H1 (cell line): ENCODE data around the gene ARL11. TPM values are rescaled to one million over a fixed set of nuclear protein-coding genes. Genes with fewer than 3 reads are reported as not detected.

ENCODE experiments used
- CTCF ChIA-PET: fragments of 300-600 bp; sonication (Branson Sonifier 250); formaldehyde crosslinking; loops from one replicate; lab custom pipeline; 2021; ENCODE audit not compliant: partially characterized antibody; lab: Charles Lee
- POLR2A ChIA-PET: fragments of 300-600 bp; sonication (Branson Sonifier 250); formaldehyde crosslinking; loops from one replicate; lab custom pipeline; 2021; ENCODE audit warnings: inconsistent platforms; ENCODE audit not compliant: partially characterized antibody; lab: Charles Lee
- DNase-seq, 2 experiments: peaks; one replicate each; pipeline versions ENCODE4 v3.0.0 to v3.0.0-alpha.2; 2010 to 2022; ENCODE audit warnings: low spot score in 2 of 2, low read depth in 1 of 2, mixed read lengths in 1 of 2
- FAIRE-seq: peaks from 2 replicates; lab custom pipeline; 2011; peaks lifted over from hg19 to GRCh38; lab: Jason Lieb, UNC
- H2AFZ ChIP-seq: 2 replicates; pipeline ENCODE4 v1.8.1; 2012; ENCODE audit warnings: low read length, inconsistent platforms
- H2AK5ac ChIP-seq: 2 replicates; pipeline ENCODE4 v1.6.1; 2013; ENCODE audit warnings: low read depth, low read length
- H2BK120ac ChIP-seq: replicated peaks from 2 replicates; pipeline ENCODE3; 2013; ENCODE audit warnings: low read depth, low read length, inconsistent platforms
- H2BK12ac ChIP-seq: 2 replicates; pipeline ENCODE4 v1.6.1; 2013; ENCODE audit warnings: low read depth, low read length
- H2BK15ac ChIP-seq: 2 replicates; pipeline ENCODE4 v1.6.1; 2013; ENCODE audit warnings: low read length
- H2BK20ac ChIP-seq: 2 replicates; pipeline ENCODE4 v1.6.1; 2013; ENCODE audit warnings: low read length
- H2BK5ac ChIP-seq: 2 replicates; pipeline ENCODE4 v1.6.1; 2013; ENCODE audit warnings: low read depth, low read length
- H3K14ac ChIP-seq: 2 replicates; pipeline ENCODE4 v1.6.1; 2013; ENCODE audit warnings: inconsistent platforms; ENCODE audit not compliant: insufficient read length
- H3K18ac ChIP-seq: 2 replicates; pipeline ENCODE4 v1.6.1; 2013; ENCODE audit warnings: low read length; ENCODE audit errors: extremely low read depth
- H3K23ac ChIP-seq: 2 replicates; pipeline ENCODE4 v1.6.1; 2013; ENCODE audit warnings: inconsistent platforms; ENCODE audit not compliant: insufficient read length
- H3K23me2 ChIP-seq: 2 replicates; pipeline ENCODE4 v1.6.1; 2013; ENCODE audit warnings: low read depth, low read length
- H3K27ac ChIP-seq: 2 replicates; pipeline ENCODE4 v1.6.1; 2011; ENCODE audit warnings: low read depth, low read length, inconsistent platforms
- H3K27me3 ChIP-seq, 4 experiments: replicated peaks in 1 of 4; 1 replicate in 1 of 4; 2 replicates in 3 of 4; pipeline versions ENCODE4 v1.6.1 to v1.8.1; 2011 to 2013; ENCODE audit warnings: low read length in 3 of 4, mild to moderate bottlenecking in 3 of 4, inconsistent platforms in 2 of 4, mixed read lengths in 2 of 4, moderate library complexity in 1 of 4; ENCODE audit not compliant: control insufficient read depth in 3 of 4, insufficient read depth in 3 of 4; ENCODE audit errors: extremely low read depth in 1 of 4
- H3K36me3 ChIP-seq, 4 experiments: 2 replicates each; pipeline versions ENCODE4 v1.6.1 to v1.8.1; 2011 to 2013; ENCODE audit warnings: mild to moderate bottlenecking in 4 of 4, low read length in 3 of 4, moderate library complexity in 2 of 4, control low read depth in 1 of 4, inconsistent platforms in 1 of 4; ENCODE audit not compliant: insufficient read depth in 4 of 4, control insufficient read depth in 2 of 4
- H3K4ac ChIP-seq: replicated peaks from 2 replicates; pipeline ENCODE3; 2013; ENCODE audit warnings: low read length, low read depth, mixed read lengths, inconsistent platforms; ENCODE audit not compliant: insufficient read length
- H3K4me1 ChIP-seq, 4 experiments: replicated peaks in 1 of 4; 1 replicate in 1 of 4; 2 replicates in 3 of 4; pipeline versions ENCODE4 v1.6.1 to v1.8.1; 2011 to 2013; ENCODE audit warnings: low read length in 3 of 4, inconsistent platforms in 2 of 4, mixed read lengths in 1 of 4; ENCODE audit not compliant: insufficient read depth in 4 of 4, control insufficient read depth in 3 of 4
- H3K4me2 ChIP-seq, 2 experiments: 2 replicates each; pipeline versions ENCODE4 v1.6.1 to v1.8.1; 2011 to 2013; ENCODE audit warnings: low read depth in 2 of 2, low read length in 2 of 2, control low read depth in 1 of 2, inconsistent platforms in 1 of 2, mild to moderate bottlenecking in 1 of 2; ENCODE audit not compliant: insufficient read depth in 1 of 2
- H3K4me3 ChIP-seq, 4 experiments: fragments of 200-600, 300-600 bp in 1 of 4; sonication (generic), shearing (Covaris generic), sonication (Bioruptor Twin) in 1 of 4; 2 replicates each; pipeline versions ENCODE4 v1.5.1 to v1.8.1; 2011 to 2016; ENCODE audit warnings: low read length in 4 of 4, low read depth in 3 of 4, control low read depth in 2 of 4, inconsistent platforms in 2 of 4, mild to moderate bottlenecking in 2 of 4, mixed read lengths in 1 of 4, moderate library complexity in 1 of 4; ENCODE audit not compliant: insufficient read depth in 2 of 4; ENCODE audit errors: extremely low read depth in 1 of 4
- H3K56ac ChIP-seq: replicated peaks from 2 replicates; pipeline ENCODE3; 2013; ENCODE audit warnings: low read depth, mild to moderate bottlenecking, mixed read lengths, low read length, inconsistent platforms; ENCODE audit not compliant: insufficient read length
- H3K79me1 ChIP-seq: 2 replicates; pipeline ENCODE4 v1.6.1; 2013; ENCODE audit warnings: low read depth, low read length, control low read depth
- H3K79me2 ChIP-seq, 2 experiments: 2 replicates each; pipeline versions ENCODE4 v1.6.1 to v1.8.1; 2012 to 2013; ENCODE audit warnings: low read length in 2 of 2, mild to moderate bottlenecking in 2 of 2, inconsistent platforms in 1 of 2; ENCODE audit not compliant: insufficient read depth in 2 of 2, control insufficient read depth in 1 of 2
- H3K9ac ChIP-seq, 4 experiments: replicated peaks in 1 of 4; 1 replicate in 1 of 4; 2 replicates in 3 of 4; pipeline versions ENCODE4 v1.6.1 to v1.8.1; 2011 to 2013; ENCODE audit warnings: low read depth in 3 of 4, low read length in 3 of 4, control low read depth in 2 of 4, mild to moderate bottlenecking in 2 of 4, moderate library complexity in 2 of 4, inconsistent platforms in 1 of 4; ENCODE audit errors: extremely low read depth in 1 of 4
- H3K9me3 ChIP-seq, 2 experiments: 2 replicates each; pipeline versions ENCODE4 v1.6.1 to v1.8.1; 2012 to 2013; ENCODE audit warnings: mild to moderate bottlenecking in 2 of 2, moderate library complexity in 2 of 2, control low read depth in 1 of 2, inconsistent platforms in 1 of 2, low read depth in 1 of 2, low read length in 1 of 2, mixed read lengths in 1 of 2; ENCODE audit not compliant: insufficient read depth in 2 of 2
- H4K20me1 ChIP-seq, 2 experiments: replicated peaks in 1 of 2; 2 replicates each; pipeline versions ENCODE3 to v1.8.1; 2011 to 2013; ENCODE audit warnings: inconsistent platforms in 2 of 2, low read length in 2 of 2, mild to moderate bottlenecking in 1 of 2; ENCODE audit not compliant: insufficient read depth in 2 of 2, control insufficient read depth in 1 of 2
- H4K5ac ChIP-seq: 2 replicates; pipeline ENCODE4 v1.6.1; 2013; ENCODE audit warnings: low read length, low read depth, mixed read lengths, inconsistent platforms; ENCODE audit not compliant: insufficient read length
- H4K8ac ChIP-seq: 2 replicates; pipeline ENCODE4 v1.8.0; 2013; ENCODE audit warnings: mild to moderate bottlenecking, moderate library complexity, low read length, inconsistent platforms; ENCODE audit not compliant: insufficient read depth; ENCODE audit errors: extremely low read depth
- H4K91ac ChIP-seq: replicated peaks from 2 replicates; pipeline ENCODE3; 2013; ENCODE audit warnings: low read length, mixed read lengths, inconsistent platforms; ENCODE audit not compliant: insufficient read length
- BACH1 ChIP-seq: IDR thresholded peaks from 2 replicates; pipeline ENCODE4 v1.6.1; 2012; ENCODE audit warnings: low read length, improper control_type of control experiment
- CHD2 ChIP-seq: IDR thresholded peaks from 2 replicates; pipeline ENCODE4 v1.6.1; 2012; ENCODE audit warnings: low read length, improper control_type of control experiment
- CREB1 ChIP-seq: IDR thresholded peaks from 2 replicates; pipeline ENCODE4 v1.6.1; 2012; ENCODE audit warnings: inconsistent platforms
- EP300 ChIP-seq, 2 experiments: IDR thresholded peaks; 1 replicate in 1 of 2; 2 replicates in 1 of 2; pipeline ENCODE4 v1.6.1; 2011 to 2012; ENCODE audit warnings: low read depth in 2 of 2, low read length in 2 of 2, mild to moderate bottlenecking in 2 of 2, borderline replicate concordance in 1 of 2, inconsistent platforms in 1 of 2, moderate library complexity in 1 of 2
- JUND ChIP-seq: IDR thresholded peaks from 2 replicates; pipeline ENCODE4 v1.6.1; 2011; ENCODE audit warnings: mild to moderate bottlenecking, improper control_type of control experiment, low read length
- KDM1A ChIP-seq: fragments of 200-600, 300-600 bp; sonication (generic); IDR thresholded peaks from 2 replicates; pipeline ENCODE4 v1.7.1; 2016; ENCODE audit warnings: mild to moderate bottlenecking, low read length, borderline replicate concordance
- KDM4A ChIP-seq: IDR thresholded peaks from one replicate; pipeline ENCODE4 v1.7.1; 2012; ENCODE audit warnings: low read depth, mild to moderate bottlenecking, moderate library complexity, low read length, inconsistent platforms; ENCODE audit not compliant: severe bottlenecking
- KDM5A ChIP-seq: fragments of 200-600 bp; IDR thresholded peaks from 2 replicates; pipeline ENCODE4 v1.7.1; 2012; ENCODE audit warnings: mild to moderate bottlenecking, low read length, inconsistent platforms, mixed read lengths
- RBBP5 ChIP-seq: IDR thresholded peaks from 2 replicates; pipeline ENCODE4 v1.7.1; 2012; ENCODE audit warnings: low read depth, mild to moderate bottlenecking, inconsistent platforms, low read length, moderate library complexity, borderline replicate concordance
- WGBS, 2 experiments: shearing (Covaris generic) in 1 of 2; methylation state at CpG; one replicate each; pipeline versions ENCODE4 v1.1.6 to v1.1.7; 2013 to 2015; ENCODE audit warnings: low lambda C conversion rate in 2 of 2, mixed read lengths in 2 of 2, inconsistent platforms in 1 of 2, low coverage in 1 of 2, missing lambda C conversion rate in 1 of 2; ENCODE audit not compliant: insufficient replicate concordance in 2 of 2, insufficient coverage in 1 of 2, insufficient read length in 1 of 2; ENCODE audit errors: extremely low coverage in 1 of 2, missing lambda C conversion rate in 1 of 2; 5-methylcytosine and 5-hydroxymethylcytosine counted together
- polyA plus RNA-seq, 7 experiments: library from polyadenylated mRNA; depleted of rRNA in 3 of 7; stranded (reverse) in 5 of 7; unstranded in 2 of 7; fragments of >200 nt in 5 of 7; fragments of 200-250 nt in 2 of 7; gene quantifications; 1 replicate in 5 of 7; 2 replicates in 1 of 7; 4 replicates in 1 of 7; pipeline versions ENCODE4 v1.2.1 to v1.2.3, GENCODE V29; 2011 to 2013; ENCODE audit warnings: missing spikeins in 2 of 7, mixed read lengths in 2 of 7
- total RNA-seq: library from RNA; stranded (reverse); fragmentation: NEBNext Ultra II Directional; extraction: Animal tissue kit (Norgen Biotek cat#: 25700); gene quantifications from 2 replicates; pipeline ENCODE4 v1.2.1, GENCODE V29; 2021
- TF ChIP-seq, protein P1 (sequence below), 3 experiments: IDR thresholded peaks; 1 replicate in 2 of 3; 2 replicates in 1 of 3; pipeline versions ENCODE4 v1.5.1 to v1.6.1; 2011; ENCODE audit warnings: low read length in 3 of 3, mild to moderate bottlenecking in 3 of 3, inconsistent platforms in 2 of 3, low read depth in 1 of 3, moderate library complexity in 1 of 3; ENCODE audit not compliant: insufficient read depth in 1 of 3; ENCODE audit errors: control extremely low read depth in 1 of 3
- TF ChIP-seq, protein P2 (sequence below): IDR thresholded peaks from 2 replicates; pipeline ENCODE4 v1.6.1; 2011; ENCODE audit warnings: low read depth, mild to moderate bottlenecking, low read length; ENCODE audit not compliant: insufficient read depth

ARL11 gene
- total and polyA plus RNA-seq, 2 of the 8 experiments (the other 6 are each of a cell fraction or from before 2014, with no cell fraction given) = 0.45 to 0.52 TPM

DNA sequence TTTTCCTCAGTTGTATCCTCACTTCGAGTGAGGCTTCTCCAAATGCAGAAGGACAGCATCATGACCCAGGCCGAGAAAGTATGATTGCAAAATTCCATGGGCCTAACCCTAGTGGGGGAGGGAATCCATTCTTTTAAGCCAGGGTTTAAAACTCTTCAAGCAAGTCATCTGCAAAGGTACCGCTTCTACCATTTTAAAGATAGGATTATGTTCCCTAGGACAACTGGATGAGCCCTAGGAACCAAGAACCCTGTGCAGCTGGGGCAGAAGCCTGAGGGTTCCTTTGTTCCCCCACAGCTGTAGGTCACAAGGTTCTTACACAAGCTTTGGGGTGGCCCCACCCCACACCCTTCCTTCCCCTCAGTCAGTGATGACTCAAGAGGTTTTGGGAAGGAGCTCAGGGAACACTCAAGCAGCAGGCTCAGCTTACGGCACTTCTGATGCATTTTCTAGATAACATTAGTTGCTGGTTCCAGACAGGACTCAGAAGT, 13.5 kb downstream of the ARL11 start:
- FAIRE-seq (no peak), DNase-seq (no peak)
- H4K8ac ChIP-seq = no peak overlapping the region
- H3K4me3 ChIP-seq = no peak overlapping the region
- no peak overlapping the region for H4K5ac ChIP-seq
- no peak overlapping the region for H3K14ac ChIP-seq
- H3K9ac ChIP-seq = no peak overlapping the region
- no peaks in the 10 kb centered on the region for H3K27me3 ChIP-seq
- no peak overlapping the region for H2AFZ ChIP-seq
- H3K4ac ChIP-seq = no peak overlapping the region
- H3K18ac ChIP-seq = no peak overlapping the region; the same call in 1 of the 2 replicates
- 87% methylated on average over 4 of the region's 4 CpGs; no CpG with 5 or more reads in 1 of the 2 experiments for WGBS, 2 experiments
- no peaks in the 10 kb centered on the region for H4K20me1 ChIP-seq
- no peaks in the 10 kb centered on the region; a peak in 1 of 8 replicates for H3K36me3 ChIP-seq
- H2BK12ac ChIP-seq = no peak overlapping the region
- no peaks in the 10 kb centered on the region for H3K9me3 ChIP-seq
- H2BK15ac ChIP-seq = no peak overlapping the region
- no peak overlapping the region for H2BK20ac ChIP-seq
- no peak overlapping the region for H3K4me2 ChIP-seq
- H3K79me2 ChIP-seq = no peaks in the 10 kb centered on the region
- ChIA-PET POLR2A (no interaction called here), CTCF (interaction anchor here (0.6 to 2.6 kb wide), 2 partner anchors 11 to 266 kb away, joined by 4 to 16 read pairs; no protein-coding TSS in a partner anchor)
- no peaks in the 10 kb centered on the region for H3K23me2 ChIP-seq
- no peak overlapping the region for H3K27ac ChIP-seq
- H3K79me1 ChIP-seq = no peaks in the 10 kb centered on the region
- no peak overlapping the region for H2BK5ac ChIP-seq
- H2BK120ac ChIP-seq = no peak overlapping the region
- H4K91ac ChIP-seq = no peak overlapping the region
- H3K23ac ChIP-seq = no peak overlapping the region
- no peak overlapping the region for H3K56ac ChIP-seq
- H2AK5ac ChIP-seq = no peak overlapping the region
- H3K4me1 ChIP-seq = peaks cover 0 to 1% (median 0%) of the 10 kb centered on the region in 4 experiments; a peak in 1 of 7 replicates
- TF ChIP-seq JUND = no peak
- TF ChIP-seq, protein P1, sequence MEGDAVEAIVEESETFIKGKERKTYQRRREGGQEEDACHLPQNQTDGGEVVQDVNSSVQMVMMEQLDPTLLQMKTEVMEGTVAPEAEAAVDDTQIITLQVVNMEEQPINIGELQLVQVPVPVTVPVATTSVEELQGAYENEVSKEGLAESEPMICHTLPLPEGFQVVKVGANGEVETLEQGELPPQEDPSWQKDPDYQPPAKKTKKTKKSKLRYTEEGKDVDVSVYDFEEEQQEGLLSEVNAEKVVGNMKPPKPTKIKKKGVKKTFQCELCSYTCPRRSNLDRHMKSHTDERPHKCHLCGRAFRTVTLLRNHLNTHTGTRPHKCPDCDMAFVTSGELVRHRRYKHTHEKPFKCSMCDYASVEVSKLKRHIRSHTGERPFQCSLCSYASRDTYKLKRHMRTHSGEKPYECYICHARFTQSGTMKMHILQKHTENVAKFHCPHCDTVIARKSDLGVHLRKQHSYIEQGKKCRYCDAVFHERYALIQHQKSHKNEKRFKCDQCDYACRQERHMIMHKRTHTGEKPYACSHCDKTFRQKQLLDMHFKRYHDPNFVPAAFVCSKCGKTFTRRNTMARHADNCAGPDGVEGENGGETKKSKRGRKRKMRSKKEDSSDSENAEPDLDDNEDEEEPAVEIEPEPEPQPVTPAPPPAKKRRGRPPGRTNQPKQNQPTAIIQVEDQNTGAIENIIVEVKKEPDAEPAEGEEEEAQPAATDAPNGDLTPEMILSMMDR (IDR thresholded peaks at IDR 0.05; ENCODE audit: control extremely low read depth in 1 of 3, insufficient read depth in 1 of 3, low read depth in 1 of 3, low read length in 3 of 3) = no peak
- no peak for TF ChIP-seq KDM5A
- TF ChIP-seq CREB1 = no peak
- TF ChIP-seq, protein P2, sequence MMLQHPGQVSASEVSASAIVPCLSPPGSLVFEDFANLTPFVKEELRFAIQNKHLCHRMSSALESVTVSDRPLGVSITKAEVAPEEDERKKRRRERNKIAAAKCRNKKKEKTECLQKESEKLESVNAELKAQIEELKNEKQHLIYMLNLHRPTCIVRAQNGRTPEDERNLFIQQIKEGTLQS = no peak
- TF ChIP-seq KDM1A = no peak
- TF ChIP-seq CHD2 = no peak
- no peak for TF ChIP-seq RBBP5
- no peak for TF ChIP-seq KDM4A
- TF ChIP-seq EP300 (IDR thresholded peaks at IDR 0.05; ENCODE audit: borderline replicate concordance in 1 of 2, low read depth in 2 of 2, low read length in 2 of 2) = no peak
- TF ChIP-seq BACH1 = no peak
